Liver (tissue), 9 donors: ENCODE results near the gene SRPRB. TPM values are rescaled to one million over a fixed set of nuclear protein-coding genes. Genes with fewer than 3 reads are reported as not detected.

Experiments
- DNase-seq: peaks from one replicate; pipeline ENCODE4 v3.0.0-alpha.2; 2017; ENCODE audit warnings: low spot score
- H3K27ac ChIP-seq, 2 donors: one replicate each; pipeline ENCODE4 v1.7.0; 2013; ENCODE audit warnings: inconsistent platforms in 2 of 2, low read length in 2 of 2, control low read depth in 1 of 2, low read depth in 1 of 2, mild to moderate bottlenecking in 1 of 2
- H3K27me3 ChIP-seq, 4 donors: one replicate each; pipeline versions ENCODE4 v1.6.1 to v1.7.0; 2013; ENCODE audit warnings: low read length in 3 of 4, inconsistent platforms in 1 of 4, mild to moderate bottlenecking in 1 of 4, moderate library complexity in 1 of 4; ENCODE audit not compliant: control insufficient read depth in 4 of 4, insufficient read depth in 4 of 4
- H3K36me3 ChIP-seq, 4 donors: one replicate each; pipeline versions ENCODE4 v1.6.1 to v1.7.0; 2013; ENCODE audit warnings: low read length in 3 of 4, mild to moderate bottlenecking in 3 of 4, low read depth in 1 of 4, moderate library complexity in 1 of 4; ENCODE audit not compliant: control insufficient read depth in 4 of 4, insufficient read depth in 3 of 4
- H3K4me1 ChIP-seq, 4 donors: one replicate each; pipeline versions ENCODE4 v1.6.1 to v1.7.0; 2013; ENCODE audit warnings: low read length in 3 of 4, mild to moderate bottlenecking in 3 of 4, moderate library complexity in 1 of 4; ENCODE audit not compliant: control insufficient read depth in 4 of 4, insufficient read depth in 4 of 4
- H3K4me3 ChIP-seq, 3 donors: one replicate each; pipeline versions ENCODE4 v1.6.1 to v1.7.0; 2013; ENCODE audit warnings: low read length in 3 of 3, control low read depth in 1 of 3, low read depth in 1 of 3, mild to moderate bottlenecking in 1 of 3
- H3K9ac ChIP-seq, 2 donors: one replicate each; pipeline ENCODE4 v1.7.0; 2013; ENCODE audit warnings: low read length in 2 of 2, mild to moderate bottlenecking in 2 of 2, moderate library complexity in 2 of 2, control low read depth in 1 of 2, low read depth in 1 of 2
- H3K9me3 ChIP-seq, 4 donors: one replicate each; pipeline versions ENCODE4 v1.6.1 to v1.7.0; 2013; ENCODE audit warnings: low read length in 3 of 4; ENCODE audit not compliant: control insufficient read depth in 4 of 4
- EGR1 ChIP-seq, 2 donors: IDR thresholded peaks; 2 replicates each; pipeline ENCODE4 v1.6.1; 2016 to 2018; ENCODE audit warnings: antibody characterized with exemption in 2 of 2, low read depth in 2 of 2
- FOXA1 ChIP-seq: IDR thresholded peaks from 2 replicates; pipeline ENCODE4 v1.6.1; 2016; ENCODE audit warnings: antibody characterized with exemption
- GABPA ChIP-seq, 2 donors: IDR thresholded peaks in 1 of 2; conservative IDR thresholded peaks in 1 of 2; 2 replicates each; pipeline ENCODE4 v1.6.1; 2016; ENCODE audit warnings: antibody characterized with exemption in 2 of 2, mild to moderate bottlenecking in 1 of 2, moderate library complexity in 1 of 2
- HNF4A ChIP-seq, 2 donors: conservative IDR thresholded peaks; 2 replicates each; pipeline ENCODE4 v1.6.1; 2016; ENCODE audit warnings: antibody characterized with exemption in 2 of 2, mild to moderate bottlenecking in 2 of 2
- HNF4G ChIP-seq: IDR thresholded peaks from 2 replicates; pipeline ENCODE4 v1.6.1; 2016; ENCODE audit warnings: antibody characterized with exemption
- JUND ChIP-seq, 2 donors: IDR thresholded peaks; 2 replicates each; pipeline ENCODE4 v1.6.1; 2016; ENCODE audit warnings: antibody characterized with exemption in 2 of 2
- NR2F2 ChIP-seq: IDR thresholded peaks from 2 replicates; pipeline ENCODE4 v1.6.1; 2016; ENCODE audit warnings: antibody characterized with exemption
- REST ChIP-seq: IDR thresholded peaks from 2 replicates; pipeline ENCODE4 v1.6.1; 2016; ENCODE audit warnings: antibody characterized with exemption, mild to moderate bottlenecking
- RXRA ChIP-seq, 2 donors: IDR thresholded peaks; 2 replicates each; pipeline ENCODE4 v1.6.1; 2017 to 2018; ENCODE audit warnings: antibody characterized with exemption in 2 of 2, mild to moderate bottlenecking in 1 of 2
- SP1 ChIP-seq: IDR thresholded peaks from 2 replicates; pipeline ENCODE4 v1.6.1; 2018; ENCODE audit warnings: antibody characterized with exemption, mild to moderate bottlenecking
- TAF1 ChIP-seq: conservative IDR thresholded peaks from 2 replicates; pipeline ENCODE4 v1.6.1; 2016; ENCODE audit warnings: antibody characterized with exemption, mild to moderate bottlenecking
- YY1 ChIP-seq: IDR thresholded peaks from 2 replicates; pipeline ENCODE4 v1.6.1; 2016; ENCODE audit warnings: antibody characterized with exemption, mild to moderate bottlenecking
- WGBS: extraction: QIAGEN DNeasy Blood & Tissue Kit; methylation state at CpG from one replicate; pipeline ENCODE4 v1.1.7; 2013; 5-methylcytosine and 5-hydroxymethylcytosine counted together
- polyA plus RNA-seq, 2 donors: library from polyadenylated mRNA; stranded (reverse) in 1 of 2; unstranded in 1 of 2; fragments of 200-250 nt in 1 of 2; fragments of >200 nt in 1 of 2; fragmentation: Nextera tagmentation in 1 of 2; extraction: Ambion mirVana in 1 of 2; gene quantifications; one replicate each; pipeline versions ENCODE4 v1.2.1 to v1.2.3, GENCODE V29; 2013 to 2015
- total RNA-seq, 2 donors: library from RNA; depleted of rRNA; stranded (reverse); fragments of >200 nt; gene quantifications; one replicate each; pipeline ENCODE4 v1.2.3, GENCODE V29; 2014
- TF ChIP-seq, protein P1 (sequence below): IDR thresholded peaks from 2 replicates; pipeline ENCODE4 v1.6.1; 2016; ENCODE audit warnings: antibody characterized with exemption
- TF ChIP-seq, protein P2 (sequence below): fragments of 150-350 bp; IDR thresholded peaks from 2 replicates; pipeline ENCODE4 v1.5.1; 2017; ENCODE audit warnings: improper control_type of control experiment, low read depth, low read length; ENCODE audit not compliant: missing input control
- TF ChIP-seq, protein P3 (sequence below): IDR thresholded peaks from 2 replicates; pipeline ENCODE4 v1.6.1; 2016; ENCODE audit warnings: antibody characterized with exemption
- TF ChIP-seq, protein P4 (sequence below): IDR thresholded peaks from 2 replicates; pipeline ENCODE4 v1.6.1; 2016; ENCODE audit warnings: antibody characterized with exemption
- donor health status: healthy.
- donor health status: healthy.
- donor health status: healthy.
- donor health status: healthy.
- donor health status: healthy.

SRPRB gene
- total and polyA plus RNA-seq, 4 donors: 34.7 to 97.6 (median 76.9) TPM

- WGBS: 76% methylated on average over 9 of the region's 9 CpGs
Measured at GRCh38 chr3:133758964-133759739, 46.5 kb upstream of the SRPRB start.

GRCh38 chr3:133759740-133760305 is 45.8 kb upstream of the SRPRB start:
- peaks cover 10 to 84% (median 73%) of the 10 kb centered on the region in 4 donors for H3K36me3 ChIP-seq
- 48% methylated on average over 2 of the region's 2 CpGs for WGBS

More at GRCh38 chr3:133758964-133759739, 46.5 kb upstream of the SRPRB start:
- DNase-seq: no peak
- H3K27ac ChIP-seq: peak overlapping the region in 1 of 2 donors; percentile 7
- peaks cover 0 to 8% (median 2%) of the 10 kb centered on the region in 4 donors for H3K4me1 ChIP-seq
- H3K27me3 ChIP-seq: no peaks in the 10 kb centered on the region
- H3K36me3 ChIP-seq: peaks cover 14 to 82% (median 73%) of the 10 kb centered on the region in 4 donors
- TF ChIP-seq, protein P1, sequence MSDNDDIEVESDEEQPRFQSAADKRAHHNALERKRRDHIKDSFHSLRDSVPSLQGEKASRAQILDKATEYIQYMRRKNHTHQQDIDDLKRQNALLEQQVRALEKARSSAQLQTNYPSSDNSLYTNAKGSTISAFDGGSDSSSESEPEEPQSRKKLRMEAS: no peak
- TF ChIP-seq, protein P2, sequence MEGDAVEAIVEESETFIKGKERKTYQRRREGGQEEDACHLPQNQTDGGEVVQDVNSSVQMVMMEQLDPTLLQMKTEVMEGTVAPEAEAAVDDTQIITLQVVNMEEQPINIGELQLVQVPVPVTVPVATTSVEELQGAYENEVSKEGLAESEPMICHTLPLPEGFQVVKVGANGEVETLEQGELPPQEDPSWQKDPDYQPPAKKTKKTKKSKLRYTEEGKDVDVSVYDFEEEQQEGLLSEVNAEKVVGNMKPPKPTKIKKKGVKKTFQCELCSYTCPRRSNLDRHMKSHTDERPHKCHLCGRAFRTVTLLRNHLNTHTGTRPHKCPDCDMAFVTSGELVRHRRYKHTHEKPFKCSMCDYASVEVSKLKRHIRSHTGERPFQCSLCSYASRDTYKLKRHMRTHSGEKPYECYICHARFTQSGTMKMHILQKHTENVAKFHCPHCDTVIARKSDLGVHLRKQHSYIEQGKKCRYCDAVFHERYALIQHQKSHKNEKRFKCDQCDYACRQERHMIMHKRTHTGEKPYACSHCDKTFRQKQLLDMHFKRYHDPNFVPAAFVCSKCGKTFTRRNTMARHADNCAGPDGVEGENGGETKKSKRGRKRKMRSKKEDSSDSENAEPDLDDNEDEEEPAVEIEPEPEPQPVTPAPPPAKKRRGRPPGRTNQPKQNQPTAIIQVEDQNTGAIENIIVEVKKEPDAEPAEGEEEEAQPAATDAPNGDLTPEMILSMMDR: no peak
- TF ChIP-seq EGR1 (IDR thresholded peaks at IDR 0.05; ENCODE audit: low read depth in 2 of 2) (no peak), HNF4A (conservative IDR thresholded peaks at IDR 0.05) (no peak), FOXA1 (no peak), NR2F2 (no peak), HNF4G (no peak), TAF1 (no peak), SP1 (no peak)
- TF ChIP-seq, protein P3, sequence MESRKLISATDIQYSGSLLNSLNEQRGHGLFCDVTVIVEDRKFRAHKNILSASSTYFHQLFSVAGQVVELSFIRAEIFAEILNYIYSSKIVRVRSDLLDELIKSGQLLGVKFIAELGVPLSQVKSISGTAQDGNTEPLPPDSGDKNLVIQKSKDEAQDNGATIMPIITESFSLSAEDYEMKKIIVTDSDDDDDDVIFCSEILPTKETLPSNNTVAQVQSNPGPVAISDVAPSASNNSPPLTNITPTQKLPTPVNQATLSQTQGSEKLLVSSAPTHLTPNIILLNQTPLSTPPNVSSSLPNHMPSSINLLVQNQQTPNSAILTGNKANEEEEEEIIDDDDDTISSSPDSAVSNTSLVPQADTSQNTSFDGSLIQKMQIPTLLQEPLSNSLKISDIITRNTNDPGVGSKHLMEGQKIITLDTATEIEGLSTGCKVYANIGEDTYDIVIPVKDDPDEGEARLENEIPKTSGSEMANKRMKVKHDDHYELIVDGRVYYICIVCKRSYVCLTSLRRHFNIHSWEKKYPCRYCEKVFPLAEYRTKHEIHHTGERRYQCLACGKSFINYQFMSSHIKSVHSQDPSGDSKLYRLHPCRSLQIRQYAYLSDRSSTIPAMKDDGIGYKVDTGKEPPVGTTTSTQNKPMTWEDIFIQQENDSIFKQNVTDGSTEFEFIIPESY: no peak
- TF ChIP-seq, protein P4, sequence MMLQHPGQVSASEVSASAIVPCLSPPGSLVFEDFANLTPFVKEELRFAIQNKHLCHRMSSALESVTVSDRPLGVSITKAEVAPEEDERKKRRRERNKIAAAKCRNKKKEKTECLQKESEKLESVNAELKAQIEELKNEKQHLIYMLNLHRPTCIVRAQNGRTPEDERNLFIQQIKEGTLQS: no peak
- H3K9me3 ChIP-seq: no peaks in the 10 kb centered on the region
- no peak overlapping the region for H3K9ac ChIP-seq
- H3K4me3 ChIP-seq: no peak overlapping the region

More at GRCh38 chr3:133759740-133760305, 45.8 kb upstream of the SRPRB start:
- H3K9ac ChIP-seq: no peak overlapping the region
- no peak for TF ChIP-seq RXRA (IDR thresholded peaks at IDR 0.05)
- TF ChIP-seq GABPA (IDR thresholded peaks at IDR 0.05 in 1 of 2, conservative IDR thresholded peaks at IDR 0.05 in 1 of 2): no peak
- no peak for TF ChIP-seq SP1
- TF ChIP-seq NR2F2: no peak
- TF ChIP-seq, protein P4: no peak
- TF ChIP-seq REST: no peak
- TF ChIP-seq FOXA1: no peak
- TF ChIP-seq TAF1: no peak
- no peak for TF ChIP-seq EGR1 (IDR thresholded peaks at IDR 0.05; ENCODE audit: low read depth in 2 of 2)
- no peak for TF ChIP-seq YY1
- no peak for TF ChIP-seq JUND (IDR thresholded peaks at IDR 0.05)
- TF ChIP-seq HNF4A (conservative IDR thresholded peaks at IDR 0.05): no peak
- TF ChIP-seq, protein P2: no peak
- H3K4me3 ChIP-seq: no peak overlapping the region
- H3K27ac ChIP-seq: no peak overlapping the region
- H3K27me3 ChIP-seq: no peaks in the 10 kb centered on the region
- DNase-seq: no peak
- peaks cover 0 to 8% (median 2%) of the 10 kb centered on the region in 4 donors for H3K4me1 ChIP-seq
- no peaks in the 10 kb centered on the region for H3K9me3 ChIP-seq
